ENCODE data around the gene CDH23. TPM values are rescaled to one million over a fixed set of nuclear protein-coding genes. Genes with fewer than 3 reads are reported as not detected.

CDH23 gene
- total RNA-seq, 1 donor from 2014 or later, result 20.1 TPM

DNA sequence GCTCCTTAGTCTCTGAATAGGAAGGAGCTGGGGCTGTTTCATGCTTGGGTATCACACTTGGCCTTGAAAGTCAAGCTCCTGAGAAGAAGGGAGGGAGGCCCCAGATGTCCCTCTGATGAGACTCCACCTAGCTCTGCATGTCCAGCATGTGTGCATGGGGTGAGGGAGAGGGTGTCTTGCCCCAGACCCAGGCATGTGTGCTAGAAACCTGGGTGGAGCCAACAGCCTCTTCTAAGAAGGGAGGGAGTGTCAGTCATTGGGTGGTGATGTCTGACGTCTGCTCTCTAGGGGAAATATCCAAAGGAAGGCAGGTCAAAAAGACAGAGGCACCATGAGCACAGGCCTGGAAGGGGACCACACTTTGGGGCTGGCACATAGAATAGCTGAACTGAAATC lies 159.0 kb downstream of the CDH23 start:
- ATAC-seq (no peak), DNase-seq (ENCODE audit: low spot score) (no peak)
- intact Hi-C loops (cut with DNase I), result no loop called here

DNA sequence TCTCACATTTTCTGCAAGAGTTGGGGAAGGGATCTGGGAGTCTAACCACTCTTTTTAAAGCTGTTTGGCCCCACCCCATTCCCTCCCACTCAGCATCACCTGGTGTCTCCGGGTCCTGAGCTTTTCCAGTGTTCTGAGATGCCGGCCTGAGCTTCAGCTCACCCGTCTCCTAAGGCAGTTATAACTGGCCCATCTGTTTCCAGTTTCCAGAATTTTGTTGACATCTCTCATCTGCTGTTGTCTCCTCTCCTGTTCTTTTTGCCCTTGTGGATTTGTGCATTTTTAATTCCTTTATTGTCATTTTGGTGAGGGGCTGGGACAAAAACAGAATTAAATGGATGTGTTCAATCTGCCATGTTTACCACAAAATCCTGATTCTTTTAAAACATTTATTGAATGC lies 162.3 kb downstream of the CDH23 start:
- intact Hi-C loops (cut with DNase I), result no loop called here
- DNase-seq (ENCODE audit: low spot score) (no peak), ATAC-seq (no peak)

DNA sequence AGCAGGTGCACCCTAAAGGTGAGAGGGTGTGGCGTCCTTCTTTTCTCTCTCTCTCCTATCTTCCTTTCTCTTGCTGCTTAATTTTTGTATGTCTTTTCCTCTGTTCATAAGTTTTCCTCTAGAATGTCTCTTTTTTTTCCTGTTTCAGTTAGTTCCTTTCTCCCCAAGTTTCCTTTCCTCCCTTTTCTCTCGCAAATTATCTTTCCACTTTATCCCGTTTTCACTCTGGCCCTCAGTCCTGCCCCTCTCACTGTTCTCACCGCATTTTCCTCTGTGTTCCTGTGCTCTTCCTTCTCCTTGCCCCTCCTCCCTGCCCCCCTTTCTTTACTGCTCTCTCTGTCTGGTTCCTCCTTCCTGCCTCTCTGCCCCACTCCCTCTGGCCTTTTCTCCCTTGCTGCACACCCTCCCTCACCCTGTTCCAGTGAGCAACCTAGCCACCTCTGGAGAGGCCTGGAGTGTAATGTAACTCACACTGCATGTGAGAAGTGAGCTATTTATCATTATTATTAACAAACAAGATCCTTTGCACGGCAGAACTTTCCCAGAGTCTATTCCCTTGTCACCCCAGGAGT lies 164.4 kb downstream of the CDH23 start:
- ATAC-seq (no peak), DNase-seq (ENCODE audit: low spot score) (no peak)
- intact Hi-C loops (cut with DNase I), result loop anchor here (10.0 kb wide), 1 partner anchor 246 kb away; the partner anchor contains the start of gene SLC29A3

DNA sequence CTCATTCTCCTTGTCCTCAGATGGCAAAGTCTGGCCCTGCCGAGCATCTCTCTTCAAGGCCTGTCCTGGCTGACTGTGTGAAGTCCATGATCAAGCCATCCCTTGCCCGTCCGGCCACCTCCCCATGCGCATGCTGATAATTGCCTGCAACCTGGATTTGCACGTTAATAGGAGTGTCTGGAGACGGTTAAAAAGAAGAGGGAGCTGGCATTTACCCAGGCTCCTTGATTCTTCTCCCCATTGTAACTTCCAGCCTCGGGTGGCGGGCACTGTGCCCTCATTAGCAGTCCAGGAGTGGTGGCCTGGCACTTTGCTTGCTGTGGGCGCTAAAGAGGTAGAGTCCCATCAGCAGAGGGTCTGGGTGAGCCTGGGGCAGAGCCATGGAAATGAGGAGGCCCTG lies 165.5 kb downstream of the CDH23 start:
- no peak for ATAC-seq
- no peak for DNase-seq (ENCODE audit: low spot score)
- intact Hi-C loops (cut with DNase I), result loop anchor here (10.0 kb wide), 1 partner anchor 247 kb away; the partner anchor contains the start of gene SLC29A3

DNA sequence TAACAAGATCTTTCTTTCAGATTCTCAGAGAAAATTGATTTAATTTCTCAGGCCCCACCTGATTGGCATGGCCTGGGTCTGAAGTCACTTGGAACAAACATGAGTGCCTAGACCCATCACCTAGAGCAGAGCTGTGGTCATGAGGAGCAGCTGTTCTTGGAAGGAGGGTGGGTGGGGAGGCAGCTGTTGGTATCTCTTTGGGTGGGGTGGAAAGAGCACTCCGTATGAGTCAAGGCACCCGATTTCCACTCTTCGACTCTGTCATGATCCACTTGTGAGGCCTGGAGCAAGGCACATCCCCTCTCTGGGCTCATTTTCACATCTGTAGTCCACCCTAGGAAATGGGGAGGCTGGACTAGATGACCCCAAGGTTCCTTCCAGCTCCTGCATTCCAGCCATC lies 166.2 kb downstream of the CDH23 start:
- intact Hi-C loops (cut with DNase I), result loop anchor here (10.0 kb wide), 1 partner anchor 248 kb away; the partner anchor contains the start of gene SLC29A3
- no peak for DNase-seq (ENCODE audit: low spot score)

DNA sequence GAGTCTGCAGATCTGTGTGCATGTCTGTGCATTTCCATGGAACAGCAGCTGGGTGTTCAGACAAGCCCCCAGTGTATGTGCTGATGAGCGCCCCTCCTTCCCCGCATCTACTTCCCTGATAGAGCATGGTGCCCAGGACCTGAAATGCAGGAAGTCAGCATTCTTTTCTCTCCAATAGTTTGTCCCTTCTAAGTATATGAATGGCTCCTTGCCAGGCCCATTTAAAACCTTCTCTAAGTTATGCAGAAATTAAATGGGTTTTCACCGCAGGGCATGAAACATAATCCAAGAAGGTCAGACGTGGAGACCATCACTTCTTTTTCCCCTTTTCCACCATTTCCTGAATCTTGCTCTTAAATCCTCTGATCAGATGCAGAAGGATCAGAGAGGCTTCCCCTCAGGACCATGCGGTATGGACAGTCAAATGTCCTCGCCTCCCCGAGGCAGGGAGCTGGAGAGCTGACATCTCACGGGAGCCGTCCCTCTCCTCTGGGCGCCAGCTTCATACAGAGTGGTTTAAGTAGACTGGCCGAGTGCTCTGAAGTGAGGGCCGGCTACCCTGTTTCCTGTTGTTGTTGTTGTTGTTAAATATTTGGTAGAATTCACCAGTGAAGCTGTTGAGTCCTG lies 167.6 kb downstream of the CDH23 start:
- no peak for DNase-seq (ENCODE audit: low spot score)
- ATAC-seq, result no peak
- intact Hi-C loops (cut with DNase I), result loop anchor here (10.0 kb wide), 1 partner anchor 250 kb away; the partner anchor contains the start of gene SLC29A3

More for the DNA sequence above, 166.2 kb downstream of the CDH23 start:
- no peak for ATAC-seq

DNA sequence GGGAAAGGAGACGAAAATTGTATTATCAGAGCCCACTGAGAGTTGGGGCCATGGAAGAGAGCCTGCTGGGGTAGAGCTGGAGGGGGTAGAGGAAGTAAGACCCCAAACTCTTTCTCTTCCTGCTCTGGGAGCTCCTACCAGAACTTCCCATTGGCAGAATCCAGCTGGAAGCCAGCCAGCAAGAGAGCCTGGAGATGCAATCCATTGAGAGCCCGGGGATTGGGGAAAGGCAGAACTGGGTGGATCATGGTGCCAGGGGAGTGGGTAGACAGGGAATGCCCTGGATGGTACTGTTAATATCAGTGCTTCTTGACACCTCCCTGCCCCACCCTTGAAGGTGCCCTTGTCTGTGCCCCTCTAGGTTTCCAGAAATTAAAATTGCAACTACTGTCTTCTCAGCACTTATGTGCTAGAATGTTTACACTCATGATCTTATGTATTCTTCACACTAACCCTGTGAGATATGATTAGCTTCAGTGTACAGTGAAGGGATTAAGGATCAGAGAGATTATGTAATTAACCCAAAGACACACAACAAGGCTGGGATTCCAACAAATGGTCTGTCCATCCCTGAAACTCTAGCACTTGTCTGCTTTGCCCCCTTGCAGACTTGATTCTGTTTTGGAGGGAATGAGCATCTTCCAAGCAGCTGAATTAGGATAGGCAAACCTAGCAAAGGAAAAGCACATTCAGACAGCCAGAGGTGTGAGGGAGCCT lies 168.7 kb downstream of the CDH23 start:
- no peak for DNase-seq (ENCODE audit: low spot score)
- intact Hi-C loops (cut with DNase I), result loop anchor here (5.0 to 10.0 kb wide), 2 partner anchors 168 to 251 kb away; partner anchors contain the start of genes CDH23 and SLC29A3
- ATAC-seq, result no peak

DNA sequence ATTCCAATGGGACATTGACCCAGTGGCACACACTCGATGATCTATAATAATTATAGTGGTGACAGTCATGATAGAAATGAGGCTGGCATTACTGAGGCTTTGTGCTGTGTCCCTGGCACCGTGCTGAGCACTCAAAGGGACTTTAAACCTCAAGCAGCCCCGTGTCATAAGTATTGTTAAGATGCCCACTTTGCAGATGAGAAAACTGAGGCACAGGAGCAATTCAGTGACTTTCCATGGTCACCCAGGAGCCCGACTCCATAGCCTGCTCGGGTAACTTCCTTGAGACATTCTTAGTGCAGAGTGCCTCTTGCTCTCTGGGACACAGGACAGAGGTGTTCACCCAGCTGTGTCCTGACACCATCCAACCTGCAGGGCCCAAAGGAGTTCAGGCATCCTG lies 170.3 kb downstream of the CDH23 start:
- intact Hi-C loops (cut with DNase I), result loop anchor here (5.0 to 10.0 kb wide), 2 partner anchors 170 to 252 kb away; partner anchors contain the start of genes CDH23 and SLC29A3
- DNase-seq (ENCODE audit: low spot score) (no peak), ATAC-seq (no peak)

DNA sequence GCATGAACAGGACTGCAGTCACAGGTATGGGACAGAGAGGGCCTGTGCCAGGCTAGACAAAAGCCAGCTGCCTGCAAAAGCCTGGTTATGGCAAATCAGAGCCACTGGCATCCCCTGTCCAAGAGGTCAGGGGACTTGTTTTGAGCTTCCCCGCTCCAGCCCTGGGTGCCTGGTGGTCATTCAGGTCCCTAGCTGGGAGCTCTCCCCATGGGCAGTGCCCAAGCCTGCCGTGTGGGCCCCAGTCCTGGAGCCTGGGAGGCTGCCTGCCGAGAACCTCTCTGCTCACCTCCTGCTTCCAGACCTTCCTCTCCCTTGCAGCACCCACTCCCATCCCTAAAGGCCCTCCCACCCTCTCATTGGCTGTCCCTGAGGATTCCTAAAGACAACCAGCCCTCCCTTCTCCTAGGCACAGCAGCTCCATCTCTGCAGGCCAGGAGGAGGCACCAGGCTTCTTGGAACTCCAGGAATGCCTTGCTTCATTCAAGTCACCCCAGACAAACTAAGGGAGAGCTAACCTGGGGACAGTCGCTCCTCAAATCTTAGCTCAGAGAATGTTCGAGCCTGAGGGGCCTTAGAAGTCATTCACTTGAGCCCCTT lies 172.3 kb downstream of the CDH23 start:
- DNase-seq (ENCODE audit: low spot score), result no peak
- no peak for ATAC-seq

DNA sequence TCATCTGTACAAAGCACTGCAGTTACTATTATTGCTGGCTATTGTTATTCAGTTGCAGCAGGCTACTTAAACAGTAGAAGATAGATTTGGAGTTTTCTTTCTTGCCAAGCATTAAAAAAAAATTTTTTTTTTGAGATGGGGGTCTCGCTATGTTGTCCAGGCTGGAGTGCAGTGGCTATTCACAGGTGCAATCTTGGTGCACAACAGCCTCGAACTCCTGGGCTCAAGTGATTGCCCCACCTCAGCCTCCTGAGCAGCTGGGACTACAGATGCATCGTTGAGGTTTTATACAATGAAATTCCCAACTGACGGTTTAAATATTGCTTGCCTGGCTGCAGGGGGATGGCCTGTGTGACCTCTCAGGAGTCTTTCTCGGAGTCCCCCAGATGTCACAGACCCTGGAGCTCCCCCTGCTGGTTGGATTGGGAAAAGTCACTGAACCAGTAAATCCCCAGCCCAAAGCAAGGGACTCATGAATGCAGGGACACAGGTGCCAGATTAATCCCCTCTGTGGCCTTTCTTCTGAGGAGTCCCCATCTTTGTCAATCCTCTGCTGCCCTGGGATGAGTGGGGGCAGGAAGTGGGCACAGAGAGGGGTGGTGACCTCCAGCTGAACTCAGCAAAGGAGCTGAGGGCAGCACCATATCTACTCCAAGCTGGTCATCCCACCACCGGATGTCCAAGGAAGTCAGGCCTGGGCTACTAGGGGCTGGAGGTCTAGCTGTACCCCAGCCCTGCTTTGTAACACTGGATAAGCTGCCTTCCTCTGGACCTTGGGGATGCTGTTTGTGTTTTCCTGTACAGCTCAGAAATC lies 173.3 kb downstream of the CDH23 start:
- intact Hi-C loops (cut with DNase I), result loop anchor here (5.0 to 10.0 kb wide), 2 partner anchors 173 to 255 kb away; partner anchors contain the start of genes CDH23 and SLC29A3
- DNase-seq (ENCODE audit: low spot score) (peak; percentile 91), ATAC-seq (peak; percentile 69)

More for the DNA sequence above, 172.3 kb downstream of the CDH23 start:
- intact Hi-C loops (cut with DNase I), result loop anchor here (5.0 to 10.0 kb wide), 2 partner anchors 172 to 254 kb away; partner anchors contain the start of genes CDH23 and SLC29A3

DNA sequence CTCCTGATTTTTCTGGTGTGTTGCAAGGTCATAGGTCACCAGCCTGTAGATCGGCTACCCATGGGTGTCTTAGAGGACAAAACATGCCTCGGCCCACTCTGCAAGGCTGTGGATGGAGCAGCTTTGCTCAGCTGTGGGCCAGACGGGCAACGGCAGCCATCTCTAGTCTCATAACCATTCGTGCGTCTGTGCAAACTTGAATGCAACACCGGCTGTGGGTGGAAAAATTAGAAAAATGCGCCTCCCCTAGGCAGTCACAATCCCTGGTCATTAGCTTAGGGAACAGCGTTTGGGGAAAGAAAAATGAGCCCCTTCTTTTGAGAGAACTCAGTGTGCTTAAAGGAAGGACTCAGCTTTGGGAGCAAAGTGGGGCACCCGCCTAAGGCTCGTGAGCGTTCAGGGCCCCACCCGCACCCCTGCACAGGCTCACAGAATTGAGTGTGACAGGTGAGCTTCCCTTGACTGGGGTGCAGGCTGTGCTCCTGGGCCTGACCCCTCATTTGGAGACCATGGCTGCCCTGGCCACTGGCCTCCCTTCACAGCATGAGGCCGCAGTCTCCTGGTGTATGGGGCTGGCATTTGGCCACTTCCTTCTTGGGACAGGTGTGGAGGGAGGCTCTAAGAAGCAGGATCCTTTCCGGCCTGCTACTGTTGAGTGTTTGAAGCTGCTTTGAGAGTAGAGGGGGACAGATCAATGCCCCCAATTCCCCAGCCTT lies 174.9 kb downstream of the CDH23 start:
- DNase-seq (ENCODE audit: low spot score) (no peak), ATAC-seq (no peak)
- intact Hi-C loops (cut with DNase I), result no loop called here

DNA sequence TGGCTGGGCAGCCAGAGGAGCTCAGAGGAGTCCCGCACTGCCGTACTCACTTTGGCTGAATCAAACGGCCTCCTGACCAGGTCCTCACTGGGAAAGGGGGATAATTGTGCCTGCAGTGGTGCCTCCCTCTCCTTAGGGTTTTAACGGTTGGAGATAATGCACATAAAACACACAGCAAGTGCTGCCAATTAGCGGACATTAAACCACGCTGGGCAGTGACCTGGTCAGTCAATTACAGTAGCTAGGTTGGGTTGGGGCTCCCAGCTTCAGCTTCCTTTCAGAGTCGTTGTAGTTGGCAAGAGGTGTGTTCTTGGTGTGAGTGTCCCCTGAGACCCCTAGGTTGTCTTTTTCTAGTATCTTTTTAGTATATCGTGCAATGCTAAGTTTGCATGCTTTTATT lies 176.2 kb downstream of the CDH23 start:
- no peak for ATAC-seq
- intact Hi-C loops (cut with DNase I), result no loop called here

DNA sequence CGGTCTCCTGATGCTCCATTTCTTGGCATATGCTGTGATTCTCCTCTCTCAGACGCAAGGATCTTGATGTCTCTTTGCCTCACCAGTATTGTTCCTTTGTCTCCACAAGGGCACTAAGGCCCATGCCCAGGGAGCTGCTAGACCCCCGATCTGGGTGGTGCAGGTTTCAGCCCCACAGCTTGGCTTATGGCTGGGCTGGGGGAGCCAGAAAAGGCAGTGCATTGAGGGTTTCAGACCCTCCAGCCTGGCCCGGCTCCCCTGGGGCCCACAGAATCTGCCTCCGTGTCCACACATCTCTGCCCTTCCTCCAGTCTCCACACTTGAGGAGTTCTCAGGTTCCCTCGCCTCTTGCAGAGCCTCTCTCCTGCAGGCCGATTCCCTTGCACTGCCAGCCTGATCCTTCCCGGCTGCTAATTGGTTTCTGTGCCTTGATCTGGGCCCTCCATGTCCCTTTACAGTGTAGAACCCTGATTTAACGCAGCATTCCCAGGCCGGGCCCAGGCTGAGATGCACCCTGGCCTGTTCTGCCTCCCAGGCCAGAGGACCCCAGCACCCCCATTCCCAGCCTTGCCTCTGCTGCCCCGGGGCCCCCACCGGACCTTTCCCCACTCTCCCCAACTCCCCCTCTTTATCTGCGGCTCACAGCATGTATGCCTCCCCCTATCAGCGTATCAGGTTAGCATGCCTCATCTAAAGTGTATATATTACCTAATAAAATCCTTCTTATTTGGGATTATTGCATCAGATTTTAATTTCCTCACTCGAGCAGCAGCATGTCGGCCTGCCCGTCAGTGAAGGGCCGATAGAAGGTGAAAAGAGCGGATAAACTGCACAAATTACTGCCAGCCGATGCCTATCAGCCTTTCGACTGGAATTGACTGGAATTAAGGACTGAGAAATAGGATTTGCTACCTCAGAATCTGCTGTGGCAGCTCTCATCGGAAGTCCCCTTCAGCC lies 177.1 kb downstream of the CDH23 start:
- intact Hi-C loops (cut with DNase I), result no loop called here
- no peak for ATAC-seq
- no peak for DNase-seq (ENCODE audit: low spot score)

More for the DNA sequence above, 176.2 kb downstream of the CDH23 start:
- no peak for DNase-seq (ENCODE audit: low spot score)

DNA sequence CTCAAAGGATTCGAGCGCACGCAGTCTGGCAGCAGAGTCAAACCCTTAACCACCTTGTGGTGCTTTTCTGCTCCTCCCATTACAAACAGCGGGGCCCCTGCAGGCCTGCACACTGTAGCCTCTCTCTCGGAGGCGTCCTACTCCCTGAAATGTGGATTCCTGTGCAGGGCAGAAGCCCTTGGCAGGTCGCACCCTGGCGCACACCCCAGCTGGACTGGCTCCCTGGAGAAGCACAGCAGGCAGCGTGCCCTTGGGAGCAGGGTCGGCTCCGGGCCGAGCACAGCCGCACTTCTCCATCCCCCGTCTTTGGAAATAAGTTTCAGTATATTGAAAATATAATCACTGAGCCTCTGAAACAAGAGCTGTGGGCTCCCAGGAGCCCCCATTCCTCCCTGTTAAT lies 178.7 kb downstream of the CDH23 start:
- DNase-seq (ENCODE audit: low spot score), result no peak
- peak; percentile 49 for ATAC-seq
- intact Hi-C loops (cut with DNase I), result no loop called here

DNA sequence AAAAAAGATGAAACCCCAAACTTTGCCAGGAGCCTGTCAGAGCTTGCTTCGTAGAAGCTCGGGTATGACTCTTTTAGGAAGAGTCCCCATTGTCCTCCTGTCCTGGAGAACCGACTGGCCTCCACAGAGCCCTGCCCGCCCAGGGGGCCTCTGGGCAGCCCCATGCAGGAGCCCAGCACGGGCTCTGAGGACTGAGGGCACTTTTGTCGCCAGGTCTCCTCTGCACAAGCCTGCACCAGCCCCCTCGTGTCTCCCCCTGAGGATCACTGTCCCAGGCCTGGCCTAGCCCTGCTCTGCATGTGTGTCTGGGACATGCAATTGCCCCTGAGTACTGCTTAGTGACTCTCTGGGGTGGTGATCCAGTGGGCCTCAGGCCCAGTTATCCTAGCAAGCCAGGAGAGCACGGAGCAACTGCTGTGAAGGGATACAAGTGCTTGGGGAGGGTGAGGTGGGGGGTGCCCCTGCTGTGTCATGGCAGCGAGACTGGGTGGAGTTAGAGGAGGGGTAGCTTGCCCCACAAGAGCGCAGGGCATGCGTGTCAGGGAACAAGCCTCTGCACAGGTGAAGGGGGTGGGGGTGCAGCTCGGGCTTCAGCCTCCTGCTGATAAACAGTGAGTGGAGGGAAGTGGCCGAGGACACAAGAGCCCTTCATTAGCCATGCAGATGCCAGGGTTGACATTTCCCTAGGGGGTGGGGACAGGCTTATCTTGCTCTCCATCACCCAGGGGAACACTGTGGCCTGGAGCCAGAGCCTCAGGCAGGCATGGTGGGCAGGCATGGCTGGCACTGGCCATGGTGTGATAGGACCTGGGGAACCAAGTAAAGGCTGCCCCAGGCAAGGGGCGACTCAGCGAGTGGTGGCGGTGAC lies 179.4 kb downstream of the CDH23 start:
- DNase-seq (ENCODE audit: low spot score) (no peak), ATAC-seq (peak; percentile 33)
- intact Hi-C loops (cut with DNase I), result no loop called here

DNA sequence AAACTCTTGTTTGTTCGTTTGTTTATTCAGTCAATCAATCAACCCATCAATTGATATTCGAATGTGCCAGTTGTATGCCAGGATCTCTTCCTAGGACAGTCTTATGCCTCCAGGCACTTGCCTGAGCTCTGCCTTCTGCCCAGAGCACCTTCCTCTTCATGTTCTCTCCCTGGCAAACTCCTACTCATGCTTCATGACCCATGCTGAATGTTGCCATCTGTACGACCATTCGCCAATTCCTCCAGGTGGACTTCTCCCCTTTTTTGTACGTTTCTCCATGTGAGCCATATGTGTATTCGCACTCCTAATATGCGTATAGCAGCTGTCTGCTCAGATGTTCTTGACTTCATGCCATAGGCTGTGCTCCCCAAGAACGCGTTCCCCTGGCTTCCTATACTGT lies 180.1 kb downstream of the CDH23 start:
- no peak for DNase-seq (ENCODE audit: low spot score)
- intact Hi-C loops (cut with DNase I), result no loop called here
- ATAC-seq, result no peak

Measured in sciatic nerve (tissue), 2 donors.